Activated naive CD4-positive, alpha-beta T cell treated with anti-CD3 and anti-CD28 coated beads, Interleukin-2, amount 10 ng/mL, durations not matched to agents 7 days and 5 days (primary cell): ENCODE results near the gene TNNC2.

Source experiments
- CTCF ChIA-PET: fragments of 350-600 bp; sonication (Branson Sonifier 250); formaldehyde crosslinking; loops from one replicate; lab custom pipeline; 2021; ENCODE audit warnings: antibody characterized with exemption; lab: Charles Lee
- DNase-seq: peaks from one replicate; pipeline ENCODE4 v3.0.0-alpha.2; 2020
- H3K27ac Mint-ChIP-seq: one replicate; pipeline ENCODE4 v1.8.0; 2021; ENCODE audit warnings: mild to moderate bottlenecking, moderate library complexity, mixed read lengths
- H3K27me3 Mint-ChIP-seq: one replicate; pipeline ENCODE4 v1.8.0; 2021; ENCODE audit warnings: mild to moderate bottlenecking, mixed read lengths
- H3K36me3 Mint-ChIP-seq: one replicate; pipeline ENCODE4 v1.8.0; 2021; ENCODE audit warnings: mixed read lengths
- H3K4me1 Mint-ChIP-seq: one replicate; pipeline ENCODE4 v1.8.0; 2021; ENCODE audit warnings: mixed read lengths
- H3K4me3 Mint-ChIP-seq: one replicate; pipeline ENCODE4 v1.8.0; 2021; ENCODE audit warnings: mild to moderate bottlenecking, moderate library complexity, mixed read lengths
- H3K9me3 Mint-ChIP-seq: one replicate; pipeline ENCODE4 v1.8.0; 2021; ENCODE audit warnings: mixed read lengths

The TNNC2 gene

DNA sequence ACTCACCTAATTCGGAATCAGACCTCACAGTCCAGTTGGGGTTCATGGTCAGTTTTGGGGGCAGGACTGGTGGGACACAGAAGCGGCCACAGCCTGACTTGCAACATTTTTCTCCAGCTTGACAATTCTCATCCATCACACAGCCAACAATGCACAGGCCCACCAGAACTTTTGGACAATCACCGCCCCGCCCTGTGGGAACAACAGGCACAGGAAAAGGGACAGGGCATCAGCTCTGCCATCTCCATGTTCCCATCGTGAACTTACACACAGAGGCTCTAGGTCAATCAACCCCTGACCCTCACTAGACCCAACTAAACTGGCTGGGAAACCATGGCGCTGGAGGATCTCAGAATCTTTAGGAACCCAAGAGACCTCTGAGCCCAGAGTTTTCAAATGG lies 51.7 kb downstream of the TNNC2 start:
- no peak for DNase-seq
- Mint-ChIP-seq H3K27me3 (peaks cover 27% of the 10 kb centered on the region), H3K4me1 (peaks cover 8% of the 10 kb centered on the region), H3K9me3 (no peaks in the 10 kb centered on the region), H3K36me3 (no peaks in the 10 kb centered on the region), H3K27ac (no peak overlapping the region), H3K4me3 (no peak overlapping the region)
- CTCF ChIA-PET: no interaction called here

DNA sequence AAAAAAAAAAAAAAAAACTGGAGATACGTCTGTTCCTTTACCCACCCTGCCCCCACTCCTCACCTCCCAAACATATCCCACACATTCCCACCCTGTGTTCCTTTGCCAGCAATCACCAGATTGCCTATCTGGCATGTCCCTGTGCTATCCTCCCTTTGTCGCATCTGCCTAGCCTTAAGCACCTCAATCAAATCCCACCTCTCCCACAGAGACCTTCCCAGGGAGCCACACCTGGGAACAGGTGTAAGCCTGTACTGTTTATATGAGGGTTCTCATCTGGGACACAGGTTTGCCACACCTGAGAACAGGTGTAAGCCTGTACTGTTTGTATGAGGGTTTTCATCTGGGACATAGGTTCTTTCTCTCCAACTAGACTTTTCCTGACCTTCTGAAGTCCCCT lies 52.2 kb downstream of the TNNC2 start:
- H3K4me3 Mint-ChIP-seq: no peak overlapping the region
- DNase-seq: no peak
- no peaks in the 10 kb centered on the region for H3K9me3 Mint-ChIP-seq
- CTCF ChIA-PET: no interaction called here
- peaks cover 6% of the 10 kb centered on the region for H3K4me1 Mint-ChIP-seq
- H3K27me3 Mint-ChIP-seq: peaks cover 27% of the 10 kb centered on the region
- H3K27ac Mint-ChIP-seq: no peak overlapping the region
- no peaks in the 10 kb centered on the region for H3K36me3 Mint-ChIP-seq
